Neutrophil (primary cell): ENCODE results near the gene CHI3L1.

ENCODE experiments used
- H3K27ac ChIP-seq: fragments of 200-600 bp; sonication (generic); 2 replicates; pipeline ENCODE4 v1.5.1; 2016; ENCODE audit warnings: mild to moderate bottlenecking, moderate library complexity
- H3K27me3 ChIP-seq: fragments of 200-600 bp; sonication (generic); 2 replicates; pipeline ENCODE4 v1.6.0; 2016; ENCODE audit warnings: mild to moderate bottlenecking
- H3K36me3 ChIP-seq: fragments of 200-600 bp; sonication (generic); 2 replicates; pipeline ENCODE4 v1.5.1; 2017
- H3K4me1 ChIP-seq, 2 experiments: fragments of 200-600 bp in 1 of 2; sonication (generic) in 1 of 2; 1 replicate in 1 of 2; 2 replicates in 1 of 2; pipeline versions ENCODE4 v1.5.1 to v1.6.1; 2013 to 2016; ENCODE audit warnings: low read depth in 1 of 2, low read length in 1 of 2, mild to moderate bottlenecking in 1 of 2, moderate library complexity in 1 of 2; ENCODE audit not compliant: control insufficient read depth in 1 of 2, insufficient read depth in 1 of 2
- H3K4me3 ChIP-seq, 2 experiments: fragments of 200-600 bp in 1 of 2; sonication (generic) in 1 of 2; 1 replicate in 1 of 2; 2 replicates in 1 of 2; pipeline ENCODE4 v1.5.1; 2013 to 2016; ENCODE audit warnings: low read depth in 1 of 2, low read length in 1 of 2, mild to moderate bottlenecking in 1 of 2, moderate library complexity in 1 of 2
- H3K9me3 ChIP-seq: fragments of 200-600 bp; sonication (generic); 2 replicates; pipeline ENCODE4 v1.5.1; 2016
- TF ChIP-seq, protein P1 (sequence below): fragments of 200-600 bp; sonication (generic); IDR thresholded peaks from 2 replicates; pipeline ENCODE4 v1.5.1; 2016; ENCODE audit warnings: antibody characterized with exemption

CHI3L1 gene

DNA sequence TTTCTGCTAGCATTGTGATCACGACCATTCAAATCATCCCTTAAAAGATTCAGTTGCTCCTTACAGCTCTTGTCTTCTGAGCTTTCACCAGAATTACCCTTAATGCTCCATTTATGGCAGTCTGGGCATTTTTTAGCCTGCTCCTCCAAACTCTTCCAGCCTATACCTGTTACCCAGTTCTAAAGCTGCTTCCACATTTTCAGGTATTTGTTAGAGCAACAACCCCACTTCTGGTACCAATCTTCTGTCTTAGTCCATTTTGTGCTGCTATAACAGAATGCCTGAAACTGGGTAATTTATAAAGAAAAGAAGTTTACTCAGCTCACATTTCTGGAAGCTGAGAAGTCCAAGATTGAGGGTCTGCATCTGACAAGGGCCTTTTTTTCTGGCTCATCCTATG lies 28.1 kb downstream of the CHI3L1 start:
- no peaks in the 10 kb centered on the region for H3K9me3 ChIP-seq
- peaks cover 48% of the 10 kb centered on the region for H3K27me3 ChIP-seq
- H3K4me3 ChIP-seq = no peak overlapping the region
- H3K36me3 ChIP-seq = no peaks in the 10 kb centered on the region
- TF ChIP-seq, protein P1, sequence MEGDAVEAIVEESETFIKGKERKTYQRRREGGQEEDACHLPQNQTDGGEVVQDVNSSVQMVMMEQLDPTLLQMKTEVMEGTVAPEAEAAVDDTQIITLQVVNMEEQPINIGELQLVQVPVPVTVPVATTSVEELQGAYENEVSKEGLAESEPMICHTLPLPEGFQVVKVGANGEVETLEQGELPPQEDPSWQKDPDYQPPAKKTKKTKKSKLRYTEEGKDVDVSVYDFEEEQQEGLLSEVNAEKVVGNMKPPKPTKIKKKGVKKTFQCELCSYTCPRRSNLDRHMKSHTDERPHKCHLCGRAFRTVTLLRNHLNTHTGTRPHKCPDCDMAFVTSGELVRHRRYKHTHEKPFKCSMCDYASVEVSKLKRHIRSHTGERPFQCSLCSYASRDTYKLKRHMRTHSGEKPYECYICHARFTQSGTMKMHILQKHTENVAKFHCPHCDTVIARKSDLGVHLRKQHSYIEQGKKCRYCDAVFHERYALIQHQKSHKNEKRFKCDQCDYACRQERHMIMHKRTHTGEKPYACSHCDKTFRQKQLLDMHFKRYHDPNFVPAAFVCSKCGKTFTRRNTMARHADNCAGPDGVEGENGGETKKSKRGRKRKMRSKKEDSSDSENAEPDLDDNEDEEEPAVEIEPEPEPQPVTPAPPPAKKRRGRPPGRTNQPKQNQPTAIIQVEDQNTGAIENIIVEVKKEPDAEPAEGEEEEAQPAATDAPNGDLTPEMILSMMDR = no peak
- H3K4me1 ChIP-seq = peaks cover 0 to 3% of the 10 kb centered on the region in 2 experiments
- H3K27ac ChIP-seq = no peak overlapping the region

DNA sequence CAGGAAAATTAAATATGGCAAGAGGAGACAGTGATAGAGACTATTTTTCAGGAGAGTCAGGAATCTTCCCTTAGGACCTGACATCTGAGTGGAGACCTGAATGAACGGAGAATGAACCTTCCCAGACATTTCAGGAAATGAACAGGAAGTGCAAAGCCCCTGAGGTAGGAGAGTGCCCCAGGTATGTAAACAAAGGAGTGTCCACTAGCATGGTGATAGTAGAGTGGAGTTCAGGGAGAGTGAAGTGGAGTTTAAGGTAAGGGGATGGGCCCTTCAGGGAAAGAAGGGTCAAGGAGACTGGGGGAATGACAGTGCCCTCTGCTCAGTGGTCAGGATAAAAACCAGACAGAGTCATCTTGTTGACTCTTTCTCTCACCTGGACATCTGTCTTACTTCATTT lies 30.2 kb downstream of the CHI3L1 start:
- TF ChIP-seq, protein P1 = no peak

DNA sequence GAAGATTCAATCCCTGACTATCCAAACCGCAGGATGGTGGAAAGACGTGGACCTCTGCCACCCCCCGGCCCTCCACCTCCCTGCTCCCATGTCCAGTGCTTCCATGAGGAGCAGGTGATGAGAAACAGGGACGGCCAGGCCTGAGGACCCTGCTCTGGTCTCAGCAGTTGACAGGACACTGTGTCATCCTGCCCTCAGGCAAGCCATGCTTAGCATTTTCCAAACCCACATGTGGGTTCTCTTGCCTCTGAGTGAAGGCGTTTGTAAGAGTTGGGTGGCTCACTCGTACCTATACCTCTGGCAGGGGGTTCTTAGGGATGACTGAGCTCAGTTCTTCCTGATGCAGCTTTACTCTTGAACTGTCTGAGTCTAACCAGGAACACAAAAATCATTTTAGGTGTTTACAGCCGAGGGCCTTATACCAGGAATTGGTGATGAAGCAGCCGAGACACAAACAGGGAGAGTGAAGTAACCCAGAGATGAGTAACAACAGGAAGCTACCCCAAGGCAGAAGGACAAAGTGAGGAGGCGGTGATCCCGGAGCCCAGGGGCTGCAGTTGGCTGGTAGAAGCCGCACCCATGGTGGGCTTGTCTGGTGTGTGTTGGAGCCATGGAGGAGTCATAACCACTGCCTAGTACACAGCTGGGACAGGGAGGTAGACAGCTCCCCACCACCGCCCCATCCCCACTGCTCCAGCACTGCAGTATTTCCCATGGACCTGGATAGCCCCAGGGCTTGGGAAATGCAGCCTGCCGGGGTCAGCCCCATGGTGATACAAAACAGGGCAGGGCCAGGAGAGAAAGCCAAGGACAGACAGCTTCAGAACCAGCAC lies 32.3 kb downstream of the CHI3L1 start:
- Histone ChIP-seq H3K36me3 (no peaks in the 10 kb centered on the region), H3K27ac (no peak overlapping the region), H3K4me3 (no peak overlapping the region), H3K9me3 (no peaks in the 10 kb centered on the region), H3K4me1 (no peaks in the 10 kb centered on the region), H3K27me3 (peaks cover 47% of the 10 kb centered on the region)
- TF ChIP-seq, protein P1 = no peak

More for the DNA sequence above, 30.2 kb downstream of the CHI3L1 start:
- no peak overlapping the region for H3K4me3 ChIP-seq
- H3K27me3 ChIP-seq = peaks cover 46% of the 10 kb centered on the region
- no peak overlapping the region for H3K27ac ChIP-seq
- H3K4me1 ChIP-seq = no peaks in the 10 kb centered on the region
- H3K9me3 ChIP-seq = no peaks in the 10 kb centered on the region
- no peaks in the 10 kb centered on the region for H3K36me3 ChIP-seq

DNA sequence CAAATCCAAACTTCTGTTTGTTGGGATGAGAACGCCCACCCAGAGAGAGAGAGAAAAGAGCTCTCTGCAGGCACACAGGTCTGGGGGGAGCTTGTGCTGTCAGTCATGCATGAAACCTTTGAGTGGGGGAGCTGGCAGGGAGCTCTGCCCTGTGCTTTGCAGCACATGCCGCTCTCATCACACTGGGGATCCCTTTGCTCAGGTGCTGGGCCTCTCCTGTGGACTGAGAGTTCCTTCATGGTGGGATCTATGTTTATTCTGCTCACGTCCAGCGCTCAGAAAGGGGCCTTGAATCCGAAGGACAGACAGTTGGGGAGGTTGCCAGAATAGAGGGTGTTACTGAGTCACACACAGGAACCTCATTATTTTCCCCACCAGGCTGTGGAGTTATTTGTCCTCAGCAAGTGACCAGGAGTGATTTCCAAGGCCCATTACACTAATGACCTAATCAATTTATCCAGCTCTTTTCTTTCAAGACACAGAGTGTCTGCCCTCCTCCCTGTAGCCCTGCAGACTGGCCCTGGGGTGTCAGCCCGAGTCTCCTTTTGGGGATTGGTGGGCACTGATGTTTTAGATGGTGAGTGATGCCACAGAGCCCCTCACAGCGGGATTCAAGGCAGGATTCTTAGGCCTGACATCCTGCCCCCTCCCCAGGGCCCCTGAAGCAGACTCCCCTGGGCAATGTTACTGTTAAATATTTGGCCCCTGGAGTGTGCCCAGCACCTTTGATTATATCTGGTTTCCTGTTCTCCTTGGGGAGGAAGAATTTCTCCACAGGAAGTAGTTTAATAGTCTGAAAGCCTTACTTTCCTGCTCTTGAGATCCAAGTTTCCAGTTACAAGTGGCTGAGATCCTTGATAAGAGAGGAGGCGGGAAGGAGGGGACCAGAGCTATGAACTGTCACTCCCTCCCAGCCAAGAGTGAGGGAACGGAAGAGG lies 33.2 kb downstream of the CHI3L1 start:
- Histone ChIP-seq H3K36me3 (no peaks in the 10 kb centered on the region), H3K27ac (no peak overlapping the region), H3K9me3 (no peaks in the 10 kb centered on the region), H3K4me1 (no peaks in the 10 kb centered on the region), H3K27me3 (peaks cover 45% of the 10 kb centered on the region), H3K4me3 (no peak overlapping the region)
- TF ChIP-seq, protein P1 = no peak

DNA sequence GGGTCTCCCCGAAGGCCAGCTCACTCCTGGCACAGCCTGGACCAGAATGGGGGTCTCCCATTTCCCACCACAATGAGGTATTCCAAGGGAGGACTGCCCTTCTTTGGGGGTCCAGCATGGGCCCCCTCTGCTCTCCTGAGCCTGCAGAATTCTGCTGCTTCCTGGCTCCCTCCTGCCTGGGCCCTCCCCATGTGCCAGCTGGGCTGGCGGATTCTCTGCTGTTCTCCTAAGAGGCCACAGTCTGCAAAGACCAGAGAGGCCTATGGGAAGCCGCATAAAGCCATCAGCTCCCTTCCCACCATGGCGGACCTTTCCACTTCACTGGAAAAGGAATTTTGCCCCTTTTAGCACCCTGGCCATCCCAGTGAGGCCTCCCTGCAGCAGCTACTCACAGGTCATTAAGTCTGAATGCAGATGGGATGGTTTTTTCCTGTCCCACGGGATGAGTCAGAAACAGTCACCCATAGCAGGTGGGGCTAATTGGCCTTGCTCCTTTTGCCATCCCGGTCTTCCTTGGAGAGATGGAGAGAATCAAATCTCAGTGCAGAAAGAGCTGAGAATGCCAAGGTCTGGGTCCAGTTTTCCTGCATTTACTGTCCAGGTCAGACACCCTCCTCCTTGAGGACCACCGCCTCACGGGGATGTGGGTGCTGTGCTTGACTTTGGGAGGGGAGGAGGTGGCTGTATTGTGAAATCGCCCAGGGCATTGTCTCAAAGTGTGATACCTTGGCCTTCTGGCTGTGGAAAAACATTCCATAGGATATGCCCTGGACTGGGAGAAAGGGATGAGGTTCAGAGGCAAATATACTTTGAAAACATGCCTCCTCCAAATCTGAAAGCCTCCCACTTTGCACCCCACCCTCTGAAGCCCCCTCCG lies 34.1 kb downstream of the CHI3L1 start:
- Histone ChIP-seq H3K27me3 (peaks cover 44% of the 10 kb centered on the region), H3K36me3 (no peaks in the 10 kb centered on the region), H3K4me3 (no peak overlapping the region), H3K27ac (no peak overlapping the region), H3K9me3 (no peaks in the 10 kb centered on the region), H3K4me1 (no peaks in the 10 kb centered on the region)
- TF ChIP-seq, protein P1 = no peak
